Chondrocyte (in vitro differentiated cells): ENCODE measurements around the gene RNF175. TPM values are rescaled to one million over a fixed set of nuclear protein-coding genes. Genes with fewer than 3 reads are reported as not detected.

Source experiments
- total RNA-seq: library from RNA; stranded (reverse); gene quantifications from 3 replicates; pipeline ENCODE4 v1.2.1, GENCODE V29; 2021

Gene RNF175
- total RNA-seq, 1 donor from 2014 or later = 0.62 TPM

Other genes starting within 250 kb of the RNF175 start
- 1.0 to 1.9 TPM (median 1.7 TPM) in 3 replicates for gene TLR2, start 75.7 kb downstream of the RNF175 start, total RNA-seq
- 120 to 233 TPM (median 130 TPM) in 3 replicates for gene SFRP2, start 29.1 kb upstream of the RNF175 start, total RNA-seq